SK-N-SH treated with all-trans-retinoic acid at 6 μM for 48 hours (cell line): ENCODE results near the gene ARHGDIB.

ENCODE experiments used
- ARNTL ChIP-seq: fragments of 450-650 bp; formaldehyde crosslinking; IDR thresholded peaks from 2 replicates; pipeline ENCODE4 v1.5.0; 2020; ENCODE audit warnings: low read depth, mild to moderate bottlenecking, moderate library complexity, borderline replicate concordance
- CREB5 ChIP-seq: fragments of 250-450 bp; sonication (Bioruptor Pico); IDR thresholded peaks from 2 replicates; pipeline ENCODE4 v1.5.1; 2020; ENCODE audit warnings: low read depth, mild to moderate bottlenecking, moderate library complexity
- PATZ1 ChIP-seq: fragments of 250-450 bp; sonication (Bioruptor Pico); IDR thresholded peaks from 2 replicates; pipeline ENCODE4 v1.8.0; 2020; ENCODE audit warnings: mild to moderate bottlenecking, moderate library complexity, borderline replicate concordance
- PPARA ChIP-seq: fragments of 250-450 bp; sonication (Bioruptor Pico); IDR thresholded peaks from 2 replicates; pipeline ENCODE4 v1.5.0; 2020; ENCODE audit warnings: mild to moderate bottlenecking, borderline replicate concordance
- RARB ChIP-seq: fragments of 250-450 bp; sonication (Bioruptor Pico); IDR thresholded peaks from 2 replicates; pipeline ENCODE4 v1.8.0; 2021; ENCODE audit warnings: mild to moderate bottlenecking, moderate library complexity
- SNAI2 ChIP-seq: fragments of 250-450 bp; sonication (Bioruptor Pico); IDR thresholded peaks from 2 replicates; pipeline ENCODE4 v1.5.0; 2020; ENCODE audit warnings: mild to moderate bottlenecking, moderate library complexity
- ZFP3 ChIP-seq: fragments of 250-450 bp; sonication (Bioruptor Pico); IDR thresholded peaks from 2 replicates; pipeline ENCODE4 v1.5.0; 2020; ENCODE audit warnings: mild to moderate bottlenecking, moderate library complexity
- ZNF70 ChIP-seq: fragments of 450-650 bp; formaldehyde crosslinking; IDR thresholded peaks from 2 replicates; pipeline ENCODE4 v1.5.0; 2020; ENCODE audit warnings: mild to moderate bottlenecking, moderate library complexity

GRCh38 chr12:14948672-14949071 is 12.7 kb downstream of the ARHGDIB start:
- TF ChIP-seq CREB5 (CRISPR knock-in tag) (no peak), RARB (no peak), PATZ1 (no peak), ZNF70 (CRISPR knock-in tag) (no peak), PPARA (CRISPR knock-in tag) (no peak), SNAI2 (CRISPR knock-in tag) (no peak), ARNTL (CRISPR knock-in tag) (no peak), ZFP3 (CRISPR knock-in tag) (no peak)
